A172 (cell line): Measurements from ENCODE around the gene ZNF683. TPM values are rescaled to one million over a fixed set of nuclear protein-coding genes. Genes with fewer than 3 reads are reported as not detected.
A peak's percentile ranks its signal among the peaks of the same experiment; 100 is the strongest.
"Not testable (repeated sequence)": the region's sequence is repeated elsewhere in the genome, so short reads cannot be mapped to it uniquely, and the experiment has no call there.

Source experiments
- DNase-seq: peaks from one replicate; pipeline ENCODE4 v3.0.0-alpha.2; 2015; ENCODE audit warnings: low spot score
- total RNA-seq: library from RNA; depleted of rRNA; stranded (reverse); fragments of >200 nt; shearing (Covaris generic); gene quantifications from 2 replicates; pipeline ENCODE4 v1.2.3, GENCODE V29; 2014

The ZNF683 gene
- total RNA-seq, 1 experiment from 2014 or later: not detected

GRCh38 chr1:26385063-26385462 is 12.5 kb upstream of the ZNF683 start:
- not testable (repeated sequence) for DNase-seq

- DNase-seq: no peak
Measured at GRCh38 chr1:26384076-26384475, 11.5 kb upstream of the ZNF683 start.

GRCh38 chr1:26378879-26379251 is 6.3 kb upstream of the ZNF683 start:
- no peak for DNase-seq

GRCh38 chr1:26378088-26378878 is 5.7 kb upstream of the ZNF683 start:
- DNase-seq: peak; percentile 96

- DNase-seq: no peak
Measured at GRCh38 chr1:26376050-26376449, 3.5 kb upstream of the ZNF683 start.

GRCh38 chr1:26375081-26375480 is 2.5 kb upstream of the ZNF683 start:
- no peak for DNase-seq

- DNase-seq: not testable (repeated sequence)
Measured at GRCh38 chr1:26374361-26374760, 1.8 kb upstream of the ZNF683 start.

- no peak for DNase-seq
Measured at GRCh38 chr1:26373789-26374188, 1.2 kb upstream of the ZNF683 start.

GRCh38 chr1:26373281-26373680 is 731 bp upstream of the ZNF683 start:
- DNase-seq: no peak

GRCh38 chr1:26372039-26372438 is 511 bp downstream of the ZNF683 start:
- DNase-seq: no peak

GRCh38 chr1:26370591-26371382 is 1.8 kb downstream of the ZNF683 start:
- no peak for DNase-seq

GRCh38 chr1:26368486-26368885 is 4.1 kb downstream of the ZNF683 start:
- DNase-seq: no peak

- DNase-seq: no peak
Measured at GRCh38 chr1:26368006-26368405, 4.5 kb downstream of the ZNF683 start.

- DNase-seq: no peak
Measured at GRCh38 chr1:26367441-26367840, 5.1 kb downstream of the ZNF683 start.

- no peak for DNase-seq
Measured at GRCh38 chr1:26364956-26365355, 7.6 kb downstream of the ZNF683 start.

- DNase-seq: peak; percentile 55
Measured at GRCh38 chr1:26363549-26364448, 8.8 kb downstream of the ZNF683 start.

GRCh38 chr1:26362331-26362730 is 10.2 kb downstream of the ZNF683 start:
- no peak for DNase-seq

- DNase-seq: no peak
Measured at GRCh38 chr1:26361605-26362122, 10.9 kb downstream of the ZNF683 start.

GRCh38 chr1:26360807-26361604 is 11.5 kb downstream of the ZNF683 start:
- DNase-seq: no peak

GRCh38 chr1:26359981-26360806 is 12.4 kb downstream of the ZNF683 start:
- no peak for DNase-seq
